ENCODE results near the gene CLC.
"Not testable (repeated sequence)": the region's sequence is repeated elsewhere in the genome, so short reads cannot be mapped to it uniquely, and the experiment has no call there.

CLC gene

DNA sequence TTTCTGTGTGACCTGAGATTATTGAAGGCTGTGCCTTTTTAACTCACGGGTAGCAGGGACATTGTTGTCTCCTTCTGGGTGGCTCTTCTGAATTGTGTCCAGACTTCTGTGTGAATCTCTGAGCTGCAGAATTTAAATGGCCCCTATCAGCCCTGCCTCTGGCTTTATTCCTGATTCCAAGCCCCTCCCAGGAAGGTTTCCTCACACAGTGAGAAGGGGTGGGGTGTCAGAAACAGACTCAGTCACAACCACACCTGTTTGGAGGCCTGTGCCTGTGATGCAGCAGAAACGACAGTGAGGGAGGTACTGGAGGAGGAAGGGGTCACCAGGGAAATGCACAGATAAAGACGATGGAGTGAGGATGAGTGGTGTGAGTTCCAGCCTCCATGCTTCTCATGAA, at the start of gene CLC:
Gene CLC, minus strand, starts transcription at position 139 of the 400 bp plus-strand sequence. Its CDS starts 77 bp downstream, at position 62.
- DNase-seq, result no peak

DNA sequence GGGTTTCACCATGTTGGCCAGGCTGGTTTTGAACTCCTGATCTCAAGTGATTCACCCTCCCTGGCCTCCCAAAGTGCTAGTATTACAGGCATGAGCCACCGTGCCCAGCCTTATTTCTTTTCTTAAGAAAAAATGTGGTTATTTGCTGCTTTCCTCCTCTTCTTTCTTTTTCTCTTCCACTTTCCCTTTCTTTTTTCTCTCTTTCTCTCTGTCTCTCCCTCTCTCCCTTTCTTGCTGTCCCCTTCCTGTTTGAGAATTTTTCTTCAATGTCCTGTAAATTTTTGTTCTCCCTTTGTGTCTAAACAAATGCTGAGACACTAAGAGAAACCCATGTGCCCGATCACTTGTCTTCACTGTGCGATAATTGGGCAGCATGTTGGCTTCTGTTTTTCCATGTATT, 43.1 kb upstream of the CLC start:
- DNase-seq, result no peak

DNA sequence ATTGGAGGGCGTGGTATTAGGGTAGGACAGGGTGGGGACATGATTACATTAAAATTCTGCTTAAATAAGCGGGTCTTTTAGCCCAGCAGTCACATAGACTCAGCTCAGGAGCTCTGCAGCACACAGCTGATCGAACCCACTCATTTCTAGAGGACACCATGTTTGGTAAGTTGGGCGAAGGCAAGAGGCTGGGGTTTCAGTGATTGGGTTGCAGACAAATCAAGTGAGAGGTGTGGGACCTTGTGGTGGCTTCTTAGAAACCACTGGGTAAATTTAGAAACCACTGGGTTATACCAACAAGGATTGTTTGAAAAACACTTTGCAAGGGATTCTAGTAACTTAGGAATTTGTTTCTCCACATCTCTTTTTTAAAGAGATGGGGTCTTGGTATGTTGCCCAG, 40.9 kb upstream of the CLC start, which contains the start of gene LEUTX:
Gene LEUTX, plus strand, starts transcription at position 92 of the 400 bp plus-strand sequence. Its CDS starts 67 bp downstream, at position 159.
- no peak for DNase-seq

GRCh38 chr19:39768786-39769185, 31.0 kb upstream of the CLC start:
- DNase-seq, result no peak

DNA sequence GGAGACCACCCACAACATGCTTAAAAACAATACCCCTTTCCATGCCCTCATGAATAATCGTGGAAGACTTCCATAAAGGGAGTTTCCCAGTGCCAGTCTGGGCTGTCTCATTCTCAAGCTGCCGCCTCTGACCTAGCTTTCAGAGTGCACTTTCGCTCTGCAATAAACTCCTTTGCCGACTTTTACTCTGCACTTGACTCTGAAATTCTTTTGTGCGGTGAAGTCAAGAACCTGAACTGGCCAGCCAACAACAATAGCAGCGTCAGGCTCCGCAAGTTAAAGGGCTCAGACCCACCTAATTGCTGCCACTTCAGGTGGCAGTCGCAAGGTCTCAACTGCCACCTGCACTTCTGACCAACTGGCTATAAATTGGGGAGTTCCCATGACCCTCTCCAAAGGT, 30.5 kb upstream of the CLC start:
- no peak for DNase-seq

- DNase-seq, result no peak
Measured at GRCh38 chr19:39765091-39766076, 27.6 kb upstream of the CLC start.

DNA sequence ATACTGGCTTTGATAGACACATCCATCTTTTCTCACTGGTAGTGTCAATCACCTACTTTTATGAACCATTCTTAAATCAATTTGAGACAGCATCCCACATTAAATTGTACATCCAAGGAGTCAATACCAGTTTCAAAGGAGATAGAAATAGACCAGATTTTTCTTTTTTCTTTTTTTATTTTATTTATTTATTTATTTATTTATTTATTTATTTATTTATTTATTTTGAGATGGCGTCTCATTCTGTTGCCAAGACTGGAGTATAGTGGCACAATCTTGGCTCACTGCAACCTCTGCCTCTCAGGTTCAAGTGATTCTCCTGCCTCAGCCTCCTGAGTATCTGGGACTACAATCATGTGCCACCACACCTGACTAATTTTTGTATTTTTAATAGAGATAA, 24.0 kb upstream of the CLC start:
- not testable (repeated sequence) for DNase-seq

GRCh38 chr19:39759457-39760184, 21.8 kb upstream of the CLC start:
- DNase-seq, result no peak

GRCh38 chr19:39754971-39755370, 17.1 kb upstream of the CLC start:
- DNase-seq, result no peak

- DNase-seq, result no peak
Measured at GRCh38 chr19:39754544-39754943, 16.7 kb upstream of the CLC start.

DNA sequence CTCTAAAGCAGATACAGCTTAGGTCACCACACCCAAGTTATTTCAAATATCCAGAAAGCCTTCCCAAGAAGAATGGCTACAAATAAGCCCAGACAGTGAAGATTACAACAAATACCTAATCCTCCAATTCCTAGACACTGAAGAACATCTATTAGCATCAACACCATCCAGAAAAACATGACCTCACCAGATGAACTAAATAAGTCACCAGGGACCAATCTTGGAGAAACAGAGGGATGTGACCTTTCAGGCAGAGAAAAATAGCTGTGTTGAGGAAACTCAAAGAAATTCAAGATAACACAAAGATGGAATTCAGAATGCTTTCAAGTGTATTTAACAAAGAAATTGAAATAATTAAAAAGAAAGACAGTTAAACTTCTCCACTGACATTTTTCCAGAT, 15.0 kb upstream of the CLC start:
- DNase-seq, result no peak

GRCh38 chr19:39752390-39752789, 14.6 kb upstream of the CLC start:
- DNase-seq, result no peak

DNA sequence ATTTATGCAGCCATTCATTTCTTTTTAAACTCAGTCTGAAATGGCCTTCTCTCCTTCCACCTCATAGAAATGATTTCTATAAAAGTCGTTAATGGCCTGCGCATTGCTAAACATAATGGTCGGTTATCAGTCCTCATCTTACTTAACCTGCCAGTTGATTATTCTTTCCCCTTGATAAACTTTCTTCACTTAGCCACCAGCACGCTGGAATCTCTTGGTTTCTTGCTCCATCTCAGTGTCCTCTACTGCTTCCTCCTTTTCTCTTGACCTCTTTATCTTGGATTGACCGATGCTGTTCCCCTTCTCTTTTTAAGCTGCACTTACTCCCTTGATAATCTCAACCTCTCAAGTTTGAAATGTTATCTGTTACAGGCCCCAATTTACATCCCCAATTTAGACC, 12.2 kb upstream of the CLC start:
- no peak for DNase-seq

DNA sequence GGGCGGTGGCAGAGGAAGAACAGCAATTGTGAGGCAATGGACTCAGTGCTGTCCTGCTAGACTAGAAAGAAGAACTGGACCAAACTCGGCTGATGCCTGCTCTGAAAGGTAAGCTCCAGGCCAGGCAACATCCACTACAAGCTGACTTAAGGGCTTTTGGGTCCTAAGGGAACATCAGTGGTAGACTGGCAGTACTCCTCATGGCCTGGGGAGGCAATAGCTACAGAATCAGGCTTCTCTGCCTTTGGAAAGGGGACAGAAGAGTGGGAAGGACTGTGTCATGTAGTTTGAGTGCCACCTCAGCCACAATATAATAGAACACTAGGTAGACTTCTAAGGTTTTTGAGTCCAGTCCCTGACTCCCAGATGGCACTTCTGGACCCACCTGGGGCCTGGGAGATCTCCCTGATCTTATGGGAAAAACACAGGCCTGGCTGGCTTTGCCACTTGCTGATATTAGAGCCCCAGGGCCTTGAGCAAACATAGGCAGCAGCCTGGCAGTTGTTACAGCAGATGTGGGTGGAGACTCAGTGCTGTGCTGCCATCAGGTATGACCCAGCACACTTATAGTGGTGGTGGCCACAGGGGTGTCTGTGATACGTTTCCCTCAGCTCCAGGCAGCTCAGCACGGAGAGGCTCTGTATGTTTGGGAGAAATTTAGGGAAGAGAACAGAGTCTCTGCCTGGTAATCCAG, 9.2 kb upstream of the CLC start:
- DNase-seq, result no peak

- no peak for DNase-seq
Measured at GRCh38 chr19:39745643-39746042, 7.8 kb upstream of the CLC start.

DNA sequence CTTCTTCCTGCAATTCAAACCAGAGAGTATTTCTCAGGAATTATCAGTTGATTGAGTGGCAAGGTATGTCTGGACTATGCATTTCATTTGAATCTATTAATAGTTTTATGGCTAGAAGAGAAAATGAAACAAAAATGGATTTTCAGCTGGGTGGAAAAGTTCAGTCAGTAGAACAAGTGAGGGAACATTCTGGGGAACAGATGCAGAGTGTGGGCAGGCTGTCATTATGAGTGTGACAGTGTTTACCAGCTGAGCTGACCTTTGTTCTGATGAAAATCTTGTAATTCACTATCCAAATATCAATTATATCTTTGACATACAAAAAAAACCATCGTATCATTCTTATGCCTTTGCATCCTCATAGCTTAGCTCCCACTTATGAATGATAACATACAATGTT, 2.6 kb upstream of the CLC start:
- DNase-seq, result no peak

DNA sequence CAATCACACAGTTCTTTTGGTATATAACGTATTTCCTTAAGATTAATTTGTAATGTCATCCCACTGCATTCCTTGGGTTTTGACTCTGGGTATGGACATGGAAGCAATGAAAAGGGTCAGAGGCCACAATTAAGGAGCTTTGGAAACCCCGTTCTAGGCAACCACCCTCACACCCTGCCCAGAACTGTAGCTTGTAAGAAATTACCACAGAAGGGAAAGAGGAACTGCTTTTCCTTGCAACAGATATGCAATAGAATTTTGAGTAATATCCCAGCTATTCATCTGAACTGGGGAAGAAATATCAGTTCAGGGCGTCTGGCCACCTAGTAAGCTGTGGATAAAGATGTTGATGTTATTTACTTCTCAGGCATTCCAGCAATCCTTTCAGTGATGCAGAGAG, 985 bp upstream of the CLC start:
- DNase-seq, result no peak

DNA sequence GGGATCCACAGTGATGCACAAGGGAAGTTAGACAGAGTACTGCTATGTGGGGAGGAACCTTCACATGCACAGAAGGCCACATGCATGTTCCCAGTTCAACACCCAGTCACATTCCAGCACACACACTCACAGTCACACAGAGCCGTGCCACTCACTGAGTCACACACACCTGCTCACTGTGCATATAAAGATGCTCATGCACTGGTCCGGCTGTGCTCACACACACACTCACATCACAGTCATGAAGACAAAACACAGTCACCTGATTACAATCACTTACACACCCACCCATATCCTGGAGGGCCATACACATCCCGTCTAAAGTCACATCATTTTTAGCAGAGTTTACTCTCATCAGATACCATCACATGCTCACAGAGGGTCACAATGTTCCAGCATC, 478 bp downstream of the CLC start:
- no peak for DNase-seq

- no peak for DNase-seq
Measured at GRCh38 chr19:39736088-39736487, 1.7 kb downstream of the CLC start.

DNA sequence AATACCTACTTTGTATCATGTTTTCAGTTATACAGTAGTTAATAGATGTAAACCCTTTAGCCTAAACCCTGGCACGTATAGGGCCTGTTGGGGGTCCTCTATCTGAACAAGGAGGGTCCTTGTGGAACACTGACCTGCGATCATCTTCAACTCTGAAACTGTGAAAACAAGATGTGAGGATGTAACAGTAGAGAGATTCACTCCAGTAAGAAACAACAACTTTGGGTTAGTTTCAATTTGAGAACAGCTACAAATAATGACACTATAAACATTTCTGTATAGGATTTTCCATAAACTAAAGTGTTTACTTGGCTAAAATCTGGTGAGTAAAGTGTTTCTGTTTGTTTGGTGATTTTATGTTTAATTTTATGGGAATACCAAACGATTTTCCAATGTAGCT, 2.1 kb downstream of the CLC start:
- DNase-seq, result no peak

- DNase-seq, result no peak
Measured at GRCh38 chr19:39733841-39734240, 4.0 kb downstream of the CLC start.

DNA sequence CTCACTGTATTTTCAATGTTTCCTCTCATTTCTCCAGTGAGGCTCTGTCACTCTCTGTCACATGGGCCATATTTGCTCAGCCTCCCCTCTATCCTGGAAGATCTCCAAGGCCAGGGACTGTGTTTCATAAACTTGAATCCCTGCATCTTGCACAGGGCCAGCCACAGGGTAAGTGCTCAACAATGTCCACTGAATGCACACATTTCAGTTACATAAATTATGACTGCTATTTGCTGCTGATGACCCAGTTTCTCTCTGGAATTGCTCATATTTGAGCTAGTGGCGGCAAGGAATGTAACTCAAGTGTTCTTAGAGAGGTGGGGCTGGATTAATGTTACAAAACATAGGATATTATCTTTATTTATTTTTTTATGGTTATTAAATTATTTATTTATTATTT, 6.1 kb downstream of the CLC start:
- no peak for DNase-seq

DNA sequence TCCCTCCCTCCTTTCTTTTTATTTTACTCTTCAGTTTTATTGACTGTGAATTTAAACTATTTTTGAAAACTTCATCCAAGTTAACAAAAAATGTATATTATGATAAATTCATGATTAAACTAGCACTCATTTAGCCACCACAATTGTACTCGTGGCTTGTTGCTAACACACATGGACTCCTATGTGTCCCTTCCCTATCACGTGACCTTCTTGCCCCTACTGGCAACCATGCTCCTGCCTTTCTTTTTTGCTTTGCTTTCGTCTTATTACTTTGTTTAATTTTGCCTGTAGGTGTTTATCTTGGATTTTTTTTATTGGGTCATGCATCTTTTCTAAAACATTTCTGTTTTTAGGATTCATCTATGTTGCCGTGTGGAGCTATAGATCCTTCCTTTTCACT, 8.2 kb downstream of the CLC start:
- DNase-seq, result no peak
